Karpas-422 (cell line): ENCODE measurements around the gene KLF15. TPM values are rescaled to one million over a fixed set of nuclear protein-coding genes. Genes with fewer than 3 reads are reported as not detected.

ENCODE experiments used
- DNase-seq: peaks from one replicate; pipeline ENCODE4 v3.0.0-alpha.2; 2015
- H2AFZ ChIP-seq: fragments of 200-600 bp; sonication (generic); 2 replicates; pipeline ENCODE4 v1.6.1; 2014; ENCODE audit warnings: antibody characterized with exemption, low read length, mixed read lengths
- H3K27ac ChIP-seq: fragments of 200-600 bp; sonication (generic); 2 replicates; pipeline ENCODE4 v1.5.1; 2014; ENCODE audit warnings: mild to moderate bottlenecking, low read length, moderate library complexity
- H3K27me3 ChIP-seq: fragments of 200-600 bp; sonication (generic); 2 replicates; pipeline ENCODE4 v1.6.1; 2014; ENCODE audit warnings: low read length, mixed read lengths
- H3K36me3 ChIP-seq: fragments of 200-600 bp; sonication (generic); 2 replicates; pipeline ENCODE4 v1.6.1; 2014; ENCODE audit warnings: low read length, mixed read lengths; ENCODE audit not compliant: insufficient read depth
- H3K4me1 ChIP-seq: fragments of 200-600 bp; sonication (generic); 2 replicates; pipeline ENCODE4 v1.6.1; 2014; ENCODE audit warnings: mild to moderate bottlenecking, low read length, mixed read lengths
- H3K4me2 ChIP-seq: fragments of 200-600 bp; sonication (generic); 2 replicates; pipeline ENCODE4 v1.6.1; 2014; ENCODE audit warnings: low read length, low read depth, mild to moderate bottlenecking; ENCODE audit not compliant: poor library complexity, severe bottlenecking
- H3K4me3 ChIP-seq: fragments of 200-600 bp; sonication (generic); 2 replicates; pipeline ENCODE4 v1.5.1; 2014; ENCODE audit warnings: mild to moderate bottlenecking, antibody characterized with exemption, low read length, mixed read lengths
- H3K79me2 ChIP-seq: fragments of 200-600 bp; sonication (generic); 2 replicates; pipeline ENCODE4 v1.6.1; 2014; ENCODE audit warnings: mild to moderate bottlenecking, low read length, mixed read lengths
- H3K9ac ChIP-seq: fragments of 200-600 bp; sonication (generic); 2 replicates; pipeline ENCODE4 v1.6.0; 2014; ENCODE audit warnings: low read length
- H3K9me2 ChIP-seq: fragments of 200-600 bp; sonication (generic), shearing (Covaris generic); replicated peaks from 2 replicates; pipeline ENCODE4 v1.6.0; 2014; ENCODE audit warnings: mild to moderate bottlenecking, low read length, moderate library complexity; ENCODE audit not compliant: insufficient read depth
- H3K9me3 ChIP-seq: fragments of 300-700, 200-600 bp; sonication (generic); 2 replicates; pipeline ENCODE4 v1.6.1; 2014; ENCODE audit warnings: low read length, mixed read lengths
- H4K20me1 ChIP-seq: fragments of 200-600 bp; sonication (generic); 2 replicates; pipeline ENCODE4 v1.6.1; 2014; ENCODE audit warnings: mild to moderate bottlenecking, antibody characterized with exemption, low read length, low read depth; ENCODE audit not compliant: insufficient read depth
- total RNA-seq: library from RNA; depleted of rRNA; stranded (reverse); fragments of >200 nt; shearing (Covaris generic); gene quantifications from 2 replicates; pipeline ENCODE4 v1.2.3, GENCODE V29; 2014; ENCODE audit warnings: low replicate concordance; rRNA removed

KLF15 gene
- not detected in 2 replicates for total RNA-seq

- peak; percentile 61 for DNase-seq
- H3K9ac ChIP-seq, result no peak within 1 kb of the TSS
These were observed at the start of gene KLF15 for GRCh38 chr3:126357295-126358037. KLF15 (minus strand) TSS chr3:126357408; CDS start chr3:126352922, 4,486 bp downstream.

GRCh38 chr3:126406389-126407296 is 49.4 kb upstream of the KLF15 start:
- no peak overlapping the region for H2AFZ ChIP-seq
- no peaks in the 10 kb centered on the region for H3K36me3 ChIP-seq

More at GRCh38 chr3:126357295-126358037, at the start of gene KLF15:
- no peak within 1 kb of the TSS for H3K4me3 ChIP-seq
- H3K36me3 ChIP-seq, result no peaks in the 10 kb centered on the region
- no peak within 1 kb of the TSS for H2AFZ ChIP-seq
- H3K27ac ChIP-seq, result no peak within 1 kb of the TSS
- no peak within 1 kb of the TSS for H3K4me2 ChIP-seq
- H3K27me3 ChIP-seq, result no peaks in the 10 kb centered on the region
- no peaks in the 10 kb centered on the region for H3K79me2 ChIP-seq
- H3K4me1 ChIP-seq, result no peaks in the 10 kb centered on the region
- H3K9me2 ChIP-seq, result no peaks in the 10 kb centered on the region
- H3K9me3 ChIP-seq, result no peaks in the 10 kb centered on the region
- H4K20me1 ChIP-seq, result no peaks in the 10 kb centered on the region

DNA sequence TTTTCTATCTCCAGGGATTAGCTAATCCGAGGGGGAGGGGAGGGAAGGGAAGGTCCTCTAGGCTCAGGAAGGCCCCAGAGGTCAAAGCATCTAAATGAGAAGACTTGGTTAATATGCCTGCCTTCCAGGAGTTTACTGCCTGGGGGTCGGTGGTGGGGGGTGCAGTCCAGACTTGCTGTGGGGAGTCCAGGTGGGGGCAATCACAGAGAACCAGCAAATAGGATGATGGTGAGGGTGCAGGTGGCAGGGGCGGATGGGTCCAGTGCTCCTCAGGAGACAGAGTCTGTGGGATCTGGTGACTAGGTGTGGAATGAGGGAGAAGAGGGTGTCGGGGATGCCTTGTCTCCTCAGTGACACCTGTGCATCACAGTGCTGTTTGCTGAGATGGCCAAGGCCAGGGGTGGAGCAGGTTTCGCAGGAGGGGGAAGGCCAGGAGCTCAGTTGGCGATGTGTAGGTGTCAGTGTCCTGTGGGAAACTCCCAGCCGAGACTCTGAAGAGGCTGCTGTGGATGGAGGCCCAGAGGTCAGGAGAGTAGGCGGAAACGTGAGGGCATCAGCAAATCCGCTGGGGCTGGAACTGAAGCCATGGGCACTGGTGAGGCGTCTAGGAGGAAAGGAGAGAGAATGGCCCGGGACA is 45.6 kb upstream of the KLF15 start:
- DNase-seq, result no peak
- Histone ChIP-seq H3K9me2 (no peaks in the 10 kb centered on the region), H3K9me3 (no peaks in the 10 kb centered on the region), H3K79me2 (no peaks in the 10 kb centered on the region), H3K4me3 (no peak overlapping the region), H3K27me3 (no peaks in the 10 kb centered on the region), H3K4me1 (no peaks in the 10 kb centered on the region), H3K36me3 (no peaks in the 10 kb centered on the region), H3K9ac (no peak overlapping the region), H3K4me2 (no peak overlapping the region), H2AFZ (no peak overlapping the region), H4K20me1 (no peaks in the 10 kb centered on the region), H3K27ac (no peak overlapping the region)

More at GRCh38 chr3:126406389-126407296, 49.4 kb upstream of the KLF15 start:
- Histone ChIP-seq H3K4me2 (no peak overlapping the region), H3K27ac (no peak overlapping the region), H3K27me3 (no peaks in the 10 kb centered on the region), H4K20me1 (no peaks in the 10 kb centered on the region), H3K9ac (no peak overlapping the region), H3K9me3 (no peaks in the 10 kb centered on the region), H3K9me2 (no peaks in the 10 kb centered on the region), H3K4me1 (no peaks in the 10 kb centered on the region), H3K4me3 (no peak overlapping the region), H3K79me2 (no peaks in the 10 kb centered on the region)
- DNase-seq, result no peak

DNA sequence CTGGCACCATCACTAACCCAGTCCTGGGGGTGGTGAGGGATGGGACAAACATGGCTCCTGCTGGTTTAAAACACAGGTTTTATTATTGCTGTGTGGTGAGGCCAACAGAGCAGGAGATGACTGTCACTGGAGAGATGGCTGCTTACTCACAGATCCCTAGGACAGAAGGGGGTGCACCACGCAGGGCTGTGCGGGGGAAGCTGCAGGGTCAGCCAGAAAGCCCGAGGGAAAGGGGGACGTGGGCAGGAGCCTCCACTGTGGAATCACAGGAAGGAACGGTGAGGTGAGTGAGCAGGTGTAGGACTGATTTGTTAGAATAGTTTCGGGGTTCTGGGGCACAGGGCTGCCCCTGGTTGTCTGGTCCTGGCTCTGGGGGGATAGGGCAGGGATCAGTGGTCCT is 45.0 kb upstream of the KLF15 start:
- no peaks in the 10 kb centered on the region for H3K79me2 ChIP-seq
- no peak overlapping the region for H2AFZ ChIP-seq
- no peaks in the 10 kb centered on the region for H4K20me1 ChIP-seq
- H3K9me3 ChIP-seq, result no peaks in the 10 kb centered on the region
- H3K27me3 ChIP-seq, result no peaks in the 10 kb centered on the region
- no peaks in the 10 kb centered on the region for H3K36me3 ChIP-seq
- no peaks in the 10 kb centered on the region for H3K9me2 ChIP-seq
- H3K9ac ChIP-seq, result no peak overlapping the region
- H3K27ac ChIP-seq, result no peak overlapping the region
- no peak for DNase-seq
- H3K4me2 ChIP-seq, result no peak overlapping the region
- no peaks in the 10 kb centered on the region for H3K4me1 ChIP-seq
- no peak overlapping the region for H3K4me3 ChIP-seq

- no peak for DNase-seq
- H3K4me2 ChIP-seq, result no peak overlapping the region
These were observed 44.5 kb upstream of the KLF15 start for GRCh38 chr3:126401611-126402160.

DNA sequence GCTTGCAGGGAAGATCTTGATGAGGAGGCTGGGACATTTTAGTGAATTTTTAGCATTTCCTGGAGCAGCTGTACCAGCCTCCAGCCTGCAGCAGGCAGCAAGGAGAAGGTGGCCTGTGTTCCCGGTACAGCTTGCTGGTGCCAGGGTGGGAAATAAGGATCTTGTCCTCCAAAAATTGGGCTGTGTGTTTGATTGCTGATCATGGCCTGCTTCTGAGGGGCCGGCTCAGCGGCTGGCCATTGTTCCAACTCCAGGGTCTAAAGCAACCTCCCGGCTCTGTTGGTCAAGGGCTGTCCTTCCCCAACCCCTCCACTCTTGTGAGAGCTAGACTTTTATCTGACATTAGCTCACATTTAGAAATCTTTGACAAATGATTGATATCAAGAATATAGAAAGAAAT is 42.5 kb upstream of the KLF15 start:
- Histone ChIP-seq H3K4me2 (no peak overlapping the region), H3K27me3 (no peaks in the 10 kb centered on the region), H3K27ac (no peak overlapping the region), H2AFZ (no peak overlapping the region), H3K4me3 (no peak overlapping the region), H3K4me1 (no peaks in the 10 kb centered on the region), H4K20me1 (no peaks in the 10 kb centered on the region), H3K9me2 (no peaks in the 10 kb centered on the region), H3K79me2 (no peaks in the 10 kb centered on the region), H3K9ac (no peak overlapping the region), H3K9me3 (no peaks in the 10 kb centered on the region), H3K36me3 (no peaks in the 10 kb centered on the region)
- no peak for DNase-seq

More at GRCh38 chr3:126401611-126402160, 44.5 kb upstream of the KLF15 start:
- H3K79me2 ChIP-seq, result no peaks in the 10 kb centered on the region
- H3K4me1 ChIP-seq, result no peaks in the 10 kb centered on the region
- no peaks in the 10 kb centered on the region for H3K9me2 ChIP-seq
- H3K36me3 ChIP-seq, result no peaks in the 10 kb centered on the region
- H4K20me1 ChIP-seq, result no peaks in the 10 kb centered on the region
- H3K9me3 ChIP-seq, result no peaks in the 10 kb centered on the region
- H3K9ac ChIP-seq, result no peak overlapping the region
- H3K27me3 ChIP-seq, result no peaks in the 10 kb centered on the region
- H3K4me3 ChIP-seq, result no peak overlapping the region
- no peak overlapping the region for H3K27ac ChIP-seq
- no peak overlapping the region for H2AFZ ChIP-seq

GRCh38 chr3:126399351-126399735 is 42.1 kb upstream of the KLF15 start:
- no peaks in the 10 kb centered on the region for H3K79me2 ChIP-seq
- peak; percentile 46 for DNase-seq
- no peak overlapping the region for H2AFZ ChIP-seq
- H3K9me2 ChIP-seq, result no peaks in the 10 kb centered on the region
- H4K20me1 ChIP-seq, result no peaks in the 10 kb centered on the region
- no peak overlapping the region for H3K9ac ChIP-seq
- H3K36me3 ChIP-seq, result no peaks in the 10 kb centered on the region
- no peaks in the 10 kb centered on the region for H3K9me3 ChIP-seq
- no peak overlapping the region for H3K4me3 ChIP-seq
- no peak overlapping the region for H3K4me2 ChIP-seq
- no peaks in the 10 kb centered on the region for H3K4me1 ChIP-seq
- no peak overlapping the region for H3K27ac ChIP-seq
- no peaks in the 10 kb centered on the region for H3K27me3 ChIP-seq
